B cell (primary cell): ENCODE data around the gene CAMKK2. TPM values are rescaled to one million over a fixed set of nuclear protein-coding genes. Genes with fewer than 3 reads are reported as not detected.

Experiments
- ATAC-seq: fragments of 200-7000 bp; cut with Tn5 transposase; one replicate; pipeline ENCODE4 v1.10.0; 2021; ENCODE audit warnings: low read depth, mild to moderate bottlenecking, moderate number of reproducible peaks, moderate library complexity
- CTCF ChIA-PET: fragments of 350-600 bp; sonication (Branson Sonifier 250); formaldehyde crosslinking; loops from one replicate; lab custom pipeline; 2021; ENCODE audit warnings: antibody characterized with exemption, inconsistent platforms; lab: Charles Lee
- POLR2A ChIA-PET: fragments of 350-600 bp; sonication (Branson Sonifier 250); formaldehyde crosslinking; loops from one replicate; lab custom pipeline; 2021; ENCODE audit warnings: antibody characterized with exemption; lab: Charles Lee
- DNase-seq: peaks from one replicate; pipeline ENCODE4 v3.0.0; 2013
- H2AFZ ChIP-seq: 2 replicates; pipeline ENCODE4 v1.6.1; 2012; ENCODE audit warnings: mild to moderate bottlenecking, low read depth, low read length; ENCODE audit not compliant: insufficient read depth, poor library complexity, severe bottlenecking
- H3K27ac ChIP-seq, 2 donors: 1 replicate in 1 of 2; 2 replicates in 1 of 2; pipeline ENCODE4 v1.5.1; 2012 to 2013; ENCODE audit warnings: low read length in 2 of 2, mild to moderate bottlenecking in 2 of 2, moderate library complexity in 1 of 2
- H3K27me3 ChIP-seq, 4 experiments: fragments of 200-600 bp in 1 of 4; sonication (generic) in 1 of 4; replicated peaks in 1 of 4; 1 replicate in 2 of 4; 2 replicates in 2 of 4; pipeline versions ENCODE4 v1.6.1 to v1.7.0; 2013 to 2016; ENCODE audit warnings: low read length in 3 of 4, mild to moderate bottlenecking in 2 of 4, mixed read lengths in 1 of 4, moderate library complexity in 1 of 4; ENCODE audit not compliant: insufficient read depth in 4 of 4, control insufficient read depth in 3 of 4; ENCODE audit errors: control extremely low read depth in 1 of 4
- H3K36me3 ChIP-seq, 2 experiments: replicated peaks in 1 of 2; 1 replicate in 1 of 2; 2 replicates in 1 of 2; pipeline versions ENCODE4 v1.6.1 to v1.7.1; 2013; ENCODE audit warnings: low read length in 1 of 2; ENCODE audit not compliant: insufficient read depth in 2 of 2, control insufficient read depth in 1 of 2; ENCODE audit errors: control extremely low read depth in 1 of 2, extremely low read depth in 1 of 2
- H3K4me1 ChIP-seq, 2 donors: fragments of 200-600 bp in 1 of 2; sonication (generic) in 1 of 2; 1 replicate in 1 of 2; 2 replicates in 1 of 2; pipeline versions ENCODE4 v1.5.1 to v1.6.1; 2013 to 2017; ENCODE audit warnings: low read length in 2 of 2; ENCODE audit not compliant: control insufficient read depth in 2 of 2, insufficient read depth in 2 of 2
- H3K4me2 ChIP-seq: replicated peaks from 2 replicates; pipeline ENCODE3; 2012; ENCODE audit warnings: mild to moderate bottlenecking, low read depth, low read length; ENCODE audit not compliant: poor library complexity, severe bottlenecking
- H3K4me3 ChIP-seq, 5 experiments: fragments of 200-600 bp in 1 of 5; sonication (generic) in 1 of 5; 1 replicate in 3 of 5; 2 replicates in 2 of 5; pipeline versions ENCODE4 v1.5.1 to v1.7.0; 2011 to 2016; ENCODE audit warnings: low read length in 4 of 5, mild to moderate bottlenecking in 4 of 5, low read depth in 2 of 5, control low read depth in 1 of 5, moderate library complexity in 1 of 5; ENCODE audit not compliant: insufficient read depth in 1 of 5; ENCODE audit errors: control extremely low read depth in 1 of 5, extremely low read depth in 1 of 5
- H3K79me2 ChIP-seq: fragments of 200-600 bp; sonication (generic); one replicate; pipeline ENCODE4 v1.6.0; 2016; ENCODE audit warnings: low read length; ENCODE audit not compliant: control insufficient read depth, insufficient read depth
- H3K9ac ChIP-seq: fragments of 200-600 bp; sonication (generic); 2 replicates; pipeline ENCODE4 v1.6.1; 2017; ENCODE audit warnings: mild to moderate bottlenecking, low read length, moderate library complexity
- H3K9me3 ChIP-seq, 3 donors: one replicate each; pipeline versions ENCODE4 v1.6.1 to v1.7.1; 2013; ENCODE audit warnings: low read length in 2 of 3; ENCODE audit not compliant: control insufficient read depth in 2 of 3, insufficient read depth in 1 of 3; ENCODE audit errors: control extremely low read depth in 1 of 3
- H4K20me1 ChIP-seq: 2 replicates; pipeline ENCODE4 v1.6.0; 2012; ENCODE audit warnings: mild to moderate bottlenecking, low read length; ENCODE audit not compliant: insufficient read depth, control insufficient read depth, poor library complexity, severe bottlenecking
- H3K27ac Mint-ChIP-seq: one replicate; pipeline ENCODE4 v1.8.0; 2021; ENCODE audit warnings: mixed read lengths
- H3K27me3 Mint-ChIP-seq: one replicate; pipeline ENCODE4 v1.8.0; 2021; ENCODE audit warnings: mixed read lengths
- H3K4me1 Mint-ChIP-seq: one replicate; pipeline ENCODE4 v1.8.0; 2021; ENCODE audit warnings: mixed read lengths
- H3K4me3 Mint-ChIP-seq: one replicate; pipeline ENCODE4 v1.8.0; 2021; ENCODE audit warnings: mixed read lengths
- H3K9me3 Mint-ChIP-seq: one replicate; pipeline ENCODE4 v1.8.0; 2022; ENCODE audit warnings: mixed read lengths; ENCODE audit not compliant: insufficient read depth
- CTCF ChIP-seq: fragments of 200-600 bp; IDR thresholded peaks from one replicate; pipeline ENCODE4 v1.8.0; 2022; ENCODE audit warnings: antibody characterized with exemption, mild to moderate bottlenecking
- EZH2 ChIP-seq: IDR thresholded peaks from 2 replicates; pipeline ENCODE4 v1.6.1; 2012; ENCODE audit warnings: borderline replicate concordance, low read depth, mild to moderate bottlenecking, moderate library complexity, low read length; ENCODE audit not compliant: insufficient read depth, poor library complexity, severe bottlenecking
- WGBS: methylation state at CpG from one replicate; pipeline ENCODE4 v1.1.5; 2013; ENCODE audit warnings: missing lambda C conversion rate; ENCODE audit not compliant: insufficient coverage; 5-methylcytosine and 5-hydroxymethylcytosine counted together
- intact Hi-C: fragments of 100-400 bp; cut with micrococcal nuclease; formaldehyde crosslinking; loops from one replicate; pipeline ENCODE4 v1.10.0; 2022
- polyA plus RNA-seq: library from polyadenylated mRNA; depleted of rRNA; stranded (reverse); fragments of >200 nt; gene quantifications from 2 replicates; pipeline ENCODE4 v1.2.3, GENCODE V29; 2012
- total RNA-seq, 2 donors: library from RNA; stranded (reverse); fragments of 120-200 nt in 1 of 2; gene quantifications; 1 replicate in 1 of 2; 2 replicates in 1 of 2; pipeline versions ENCODE4 v1.2.3 to v1.2.4, GENCODE V29; 2013 to 2022

CAMKK2 gene
- total and polyA plus RNA-seq, 2 donors (not counting 1 experiment from before 2014, with no cell fraction given) = 9.7 to 17.1 TPM

DNA sequence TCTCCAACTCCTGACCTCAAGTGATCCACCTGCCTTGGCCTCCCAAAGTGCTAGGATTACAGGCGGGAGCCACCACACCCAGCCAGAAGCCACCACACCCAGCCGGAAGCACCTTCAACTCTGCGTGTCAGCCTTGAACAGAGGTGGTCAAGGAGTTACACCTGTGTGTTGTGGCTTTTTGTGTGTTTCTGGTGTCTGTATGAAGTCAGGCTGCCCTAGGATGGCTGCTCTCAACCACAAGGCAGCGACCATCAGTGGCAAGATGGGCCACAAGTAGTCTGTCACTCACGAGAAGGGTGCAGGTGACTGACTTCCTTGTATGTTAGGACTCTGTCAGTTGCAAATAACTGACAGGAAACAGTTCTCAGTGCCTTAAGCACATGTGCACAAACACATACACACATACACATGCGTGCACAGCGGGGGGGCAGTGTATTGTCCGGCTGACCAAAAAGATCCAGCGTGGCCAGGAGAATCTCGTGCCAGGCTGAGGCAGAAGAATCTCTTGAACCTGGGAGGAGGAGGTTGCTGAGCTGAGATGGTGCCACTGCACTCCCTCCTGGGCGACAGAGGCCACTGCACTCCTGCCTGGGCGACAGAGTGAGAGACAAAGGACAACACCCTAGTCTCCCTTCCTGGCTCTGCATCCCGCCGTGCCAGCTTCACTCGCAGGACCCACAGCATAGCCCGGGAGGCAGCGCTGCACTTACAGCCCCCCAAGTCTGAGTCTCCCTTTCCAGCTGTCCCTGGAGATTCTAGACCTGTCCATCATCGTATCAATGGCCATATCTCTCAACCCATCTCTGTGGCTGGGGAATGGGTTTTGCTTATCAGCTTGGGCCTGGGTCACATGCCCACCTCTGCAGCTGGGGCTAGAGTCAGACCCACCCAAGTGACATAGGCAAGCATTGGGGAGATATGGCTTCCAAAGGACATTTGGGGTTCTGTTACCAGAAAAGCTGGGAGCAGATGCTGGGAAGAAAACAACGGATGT lies 72.9 kb downstream of the CAMKK2 start:
- H3K36me3 ChIP-seq = peaks cover 0 to 12% of the 10 kb centered on the region in 2 experiments
- H3K79me2 ChIP-seq = no peaks in the 10 kb centered on the region
- no peaks in the 10 kb centered on the region for H3K27me3 Mint-ChIP-seq
- ATAC-seq (peak; percentile 51), DNase-seq (peak; percentile 52)
- no peaks in the 10 kb centered on the region for H3K9me3 ChIP-seq
- H3K27ac Mint-ChIP-seq = peak overlapping the region; percentile 81
- peaks cover 30% of the 10 kb centered on the region for H3K4me1 Mint-ChIP-seq
- WGBS = 59% methylated on average over 12 of the region's 19 CpGs
- H2AFZ ChIP-seq = peak overlapping the region; percentile 70
- no peaks in the 10 kb centered on the region for H4K20me1 ChIP-seq
- peak overlapping the region; percentile 58 for H3K4me2 ChIP-seq
- CTCF ChIA-PET = interaction anchor here (0.5 to 1.9 kb wide), 3 partner anchors 66 to 641 kb away, joined by 3 to 5 read pairs (median 3); no protein-coding TSS in a partner anchor
- TF ChIP-seq EZH2 (no peak), CTCF (peak; percentile 26)
- POLR2A ChIA-PET = interaction anchor here (1.0 kb wide), 1 partner anchor 9 kb away, joined by 6 read pairs; no protein-coding TSS in a partner anchor
- intact Hi-C loops = loop anchor here (2.0 kb wide), 1 partner anchor 113 kb away; no protein-coding TSS in a partner anchor
- no peaks in the 10 kb centered on the region for H3K27me3 ChIP-seq
- H3K4me3 Mint-ChIP-seq = peak overlapping the region; percentile 40
- peak overlapping the region; percentile 40 to 68 for H3K27ac ChIP-seq
- H3K9ac ChIP-seq = peak overlapping the region; percentile 26
- no peak overlapping the region for H3K4me3 ChIP-seq
- no peaks in the 10 kb centered on the region for H3K9me3 Mint-ChIP-seq
- peaks cover 17 to 31% of the 10 kb centered on the region in 2 donors for H3K4me1 ChIP-seq
